SK-N-DZ (cell line): ENCODE data around the gene WDR49.

Experiments
- DNase-seq: peaks from one replicate; pipeline ENCODE4 v3.0.0-alpha.2; 2015; ENCODE audit warnings: low spot score

Gene WDR49

GRCh38 chr3:167489571-167489970 is 164.2 kb downstream of the WDR49 start:
- DNase-seq = no peak

GRCh38 chr3:167487556-167487955 is 166.2 kb downstream of the WDR49 start:
- DNase-seq = no peak

GRCh38 chr3:167484551-167484950 is 169.2 kb downstream of the WDR49 start:
- DNase-seq = no peak

GRCh38 chr3:167483708-167484475 is 169.8 kb downstream of the WDR49 start:
- no peak for DNase-seq

GRCh38 chr3:167481164-167481563 is 172.6 kb downstream of the WDR49 start:
- no peak for DNase-seq

- no peak for DNase-seq
These were observed 173.0 kb downstream of the WDR49 start for GRCh38 chr3:167480748-167481147.

GRCh38 chr3:167473863-167474262 is 179.9 kb downstream of the WDR49 start, which contains the start of gene SERPINI2:
TSS of gene SERPINI2 (minus strand) at chr3:167474042. CDS start at chr3:167471834, 2,208 bp downstream.
- DNase-seq = no peak

DNA sequence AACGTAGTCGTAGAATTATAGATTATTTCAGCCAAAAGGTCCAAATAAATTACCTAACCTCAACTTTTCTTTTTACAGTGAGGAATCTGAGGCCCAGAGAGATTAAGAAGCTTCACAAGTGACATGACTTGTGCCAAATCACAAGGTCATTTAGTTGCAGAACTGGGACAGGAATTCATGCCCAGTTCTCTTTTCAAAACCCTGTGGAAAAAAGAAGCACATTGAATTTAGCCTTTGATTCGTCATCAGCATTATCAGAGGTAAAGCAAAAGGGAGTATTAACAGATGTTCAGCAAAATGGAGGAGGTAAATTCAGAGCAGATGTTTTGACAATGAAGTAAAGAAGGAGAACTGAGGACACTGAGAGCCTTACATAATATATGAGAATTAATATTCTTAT is 184.4 kb downstream of the WDR49 start:
- no peak for DNase-seq

GRCh38 chr3:167467848-167468611 is 185.7 kb downstream of the WDR49 start:
- no peak for DNase-seq

DNA sequence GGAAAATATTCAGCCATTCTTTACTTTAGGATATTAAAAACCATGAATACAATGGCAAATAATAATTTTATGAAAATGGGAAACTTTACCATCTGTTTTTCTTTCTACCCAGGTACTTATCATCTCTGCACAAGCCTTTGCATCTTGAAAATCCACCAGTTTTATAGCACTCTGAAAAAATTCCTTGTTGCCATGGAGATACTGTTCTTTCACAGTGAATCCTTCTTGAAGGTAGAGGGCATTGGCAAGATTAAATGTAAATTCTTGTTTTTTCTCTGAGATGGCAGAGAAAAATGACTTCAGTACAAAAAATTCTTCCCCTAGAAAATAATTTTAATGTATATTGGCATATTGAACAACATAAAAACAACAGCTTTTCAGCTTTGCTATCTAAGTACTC is 186.8 kb downstream of the WDR49 start:
- no peak for DNase-seq

DNA sequence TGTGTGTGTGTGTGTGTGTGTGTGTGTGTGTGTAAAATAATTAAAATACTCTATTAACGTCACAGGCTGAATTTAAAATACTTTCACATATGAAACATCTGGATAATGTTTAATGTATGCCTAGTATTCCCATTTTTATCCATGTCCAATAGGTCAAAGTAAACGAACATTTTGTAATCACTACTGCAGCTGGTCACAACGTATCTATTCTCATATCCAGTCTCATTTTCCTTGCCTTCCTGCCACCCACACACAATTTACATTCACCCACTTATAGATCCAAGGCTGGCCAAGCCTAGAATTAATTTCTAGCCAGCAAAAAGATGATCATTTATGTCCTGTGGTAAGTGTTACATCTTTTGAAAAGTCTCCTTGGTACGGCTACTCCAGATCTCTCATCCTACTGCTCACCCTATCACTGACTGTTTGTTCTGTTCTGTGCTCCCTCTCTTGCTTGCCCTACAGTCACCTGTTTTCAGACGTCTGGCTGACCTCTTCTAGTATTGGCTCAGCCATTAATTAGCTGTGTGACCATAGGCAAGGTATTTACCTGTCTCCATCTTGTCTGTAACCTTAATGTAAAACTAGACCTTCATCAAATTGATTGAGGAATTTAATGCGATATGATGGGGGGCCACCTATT is 197.5 kb downstream of the WDR49 start:
- DNase-seq = no peak

- no peak for DNase-seq
These were observed 199.9 kb downstream of the WDR49 start for GRCh38 chr3:167453815-167454214.

DNA sequence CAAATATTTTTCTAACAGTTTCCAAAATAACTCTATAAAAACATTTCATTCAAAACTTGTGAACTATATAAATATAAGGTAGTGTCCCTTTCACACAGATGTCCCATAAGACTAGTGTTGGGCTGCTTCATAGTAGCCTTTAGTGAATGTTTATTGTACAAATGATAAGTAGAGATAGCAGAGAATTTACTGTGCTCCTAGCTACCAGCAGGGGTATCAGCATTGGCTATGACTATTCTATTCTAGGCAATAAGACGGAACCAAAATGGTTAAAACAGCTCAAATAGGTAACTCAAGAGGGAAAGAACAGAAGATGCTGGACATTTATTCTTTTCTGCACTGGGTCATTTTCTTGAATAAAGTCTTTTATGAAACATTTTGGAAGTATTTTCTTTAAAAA is 202.5 kb downstream of the WDR49 start:
- DNase-seq = no peak

- DNase-seq = no peak
These were observed 203.1 kb downstream of the WDR49 start for GRCh38 chr3:167450675-167451074.

DNA sequence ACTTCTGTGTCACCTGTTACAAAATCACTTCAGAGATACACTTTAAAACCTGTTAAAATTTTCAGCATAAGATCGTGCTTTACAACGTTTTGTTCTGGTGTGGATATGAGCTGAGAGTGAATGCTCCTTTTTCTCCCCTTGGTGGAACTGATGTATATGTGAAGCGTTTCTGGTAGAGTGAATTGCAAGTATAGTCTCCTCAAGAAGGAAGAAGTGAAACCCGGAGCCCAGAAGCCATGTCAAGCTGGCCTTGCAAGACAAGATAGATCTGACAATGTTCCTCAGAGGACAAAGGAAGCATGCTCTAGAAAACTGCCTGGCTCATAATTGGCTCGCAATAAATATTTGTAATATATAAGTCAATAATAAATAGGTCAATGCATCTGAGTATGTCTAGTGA is 203.5 kb downstream of the WDR49 start:
- no peak for DNase-seq

DNA sequence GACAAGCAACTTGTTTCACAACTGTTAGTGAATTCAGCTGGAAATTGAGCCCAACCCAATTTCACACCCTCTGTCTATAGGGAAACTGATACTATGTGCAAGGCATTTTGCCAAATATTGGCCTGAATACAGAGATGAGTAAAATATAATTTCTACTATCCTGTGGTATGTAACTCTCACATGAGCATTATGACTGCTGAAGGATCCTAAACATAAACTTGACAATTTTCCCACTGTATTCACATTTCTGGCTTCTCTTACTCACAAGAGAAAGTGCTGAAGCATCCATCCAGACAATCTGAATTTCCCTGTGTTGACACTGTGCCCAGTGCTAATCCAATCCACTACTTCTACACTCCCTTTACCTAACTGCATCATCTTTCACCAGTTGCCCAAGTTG is 208.3 kb downstream of the WDR49 start:
- no peak for DNase-seq

DNA sequence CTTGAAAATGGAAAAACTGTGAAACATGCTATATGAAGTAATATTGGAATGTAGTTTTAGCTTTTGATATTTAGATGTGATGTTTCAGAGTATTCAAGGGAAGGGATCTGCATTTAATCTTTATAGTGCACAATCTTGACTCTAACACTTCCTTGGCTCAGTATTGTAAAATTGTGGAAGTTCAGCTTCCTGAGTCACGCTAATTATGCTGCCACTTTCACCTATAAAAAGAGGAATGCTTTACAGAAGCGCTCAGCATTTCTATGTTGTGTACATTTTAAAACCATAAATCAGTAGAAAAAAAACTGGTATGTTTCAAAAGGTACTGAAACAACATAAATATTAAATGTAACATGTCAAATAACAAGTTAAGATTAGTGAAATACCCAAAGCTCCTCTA is 212.5 kb downstream of the WDR49 start:
- DNase-seq = no peak

DNA sequence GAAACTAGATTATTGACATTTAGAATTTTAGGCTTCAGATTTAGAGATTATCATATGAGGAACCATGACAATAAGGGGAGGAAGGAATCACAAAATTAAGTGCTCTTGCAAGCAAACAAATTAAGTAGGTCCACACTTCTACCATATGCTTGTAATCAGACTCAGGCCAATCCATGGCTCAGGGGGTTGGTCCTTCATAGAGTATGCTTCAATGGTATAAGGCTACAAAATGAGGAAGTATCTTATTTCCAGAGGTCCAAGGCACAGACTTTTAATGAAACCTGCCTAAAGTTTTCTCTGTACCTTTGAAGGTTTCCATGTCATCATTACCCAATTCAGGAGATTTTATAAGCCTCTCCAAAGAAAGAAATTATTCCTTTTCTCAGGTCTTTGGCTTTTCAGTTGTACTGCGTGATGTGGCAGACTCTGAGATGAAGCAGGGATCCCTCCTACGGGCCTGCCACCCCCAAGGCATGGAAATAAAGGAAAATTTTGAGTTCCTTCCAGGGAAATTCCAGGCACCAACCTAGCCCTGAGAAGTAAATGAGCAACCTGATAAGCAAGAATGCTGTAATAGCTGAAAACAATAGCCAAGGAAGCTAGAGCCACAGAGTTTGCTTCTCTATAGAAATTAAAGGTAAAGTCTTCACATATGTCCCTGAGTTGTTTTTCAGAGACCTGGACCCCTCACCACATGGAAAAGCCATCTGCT is 216.2 kb downstream of the WDR49 start:
- DNase-seq = no peak
